ENCODE results near the gene REEP6. TPM values are rescaled to one million over a fixed set of nuclear protein-coding genes. Genes with fewer than 3 reads are reported as not detected.
"Not testable (repeated sequence)": the region's sequence is repeated elsewhere in the genome, so short reads cannot be mapped to it uniquely, and the experiment has no call there.

The REEP6 gene
- total RNA-seq, 1 experiment from 2014 or later, result 0.79 TPM

GRCh38 chr19:1521636-1522035, 30.7 kb downstream of the REEP6 start:
- DNase-seq (ENCODE audit: extremely low read depth, low read depth), result no peak

- no peak for DNase-seq (ENCODE audit: extremely low read depth, low read depth)
These were observed 31.1 kb downstream of the REEP6 start for GRCh38 chr19:1522061-1522460.

GRCh38 chr19:1522838-1523237, 31.9 kb downstream of the REEP6 start:
- DNase-seq (ENCODE audit: extremely low read depth, low read depth), result no peak

GRCh38 chr19:1523412-1524286, 32.7 kb downstream of the REEP6 start, which contains the start of gene PLK5:
PLK5 (plus strand) TSS chr19:1524077; CDS start chr19:1526997, 2,920 bp downstream.
- DNase-seq (ENCODE audit: extremely low read depth, low read depth), result no peak

- DNase-seq (ENCODE audit: extremely low read depth, low read depth), result no peak
These were observed 33.4 kb downstream of the REEP6 start for GRCh38 chr19:1524287-1524971.

GRCh38 chr19:1524972-1525325, 34.0 kb downstream of the REEP6 start:
- DNase-seq (ENCODE audit: extremely low read depth, low read depth), result no peak

- DNase-seq (ENCODE audit: extremely low read depth, low read depth), result no peak
These were observed 34.4 kb downstream of the REEP6 start for GRCh38 chr19:1525343-1525742.

GRCh38 chr19:1526066-1526778, 35.2 kb downstream of the REEP6 start:
- no peak for DNase-seq (ENCODE audit: extremely low read depth, low read depth)

GRCh38 chr19:1526979-1527649, 36.1 kb downstream of the REEP6 start:
- DNase-seq (ENCODE audit: extremely low read depth, low read depth), result no peak

GRCh38 chr19:1527650-1528309, 36.8 kb downstream of the REEP6 start:
- DNase-seq (ENCODE audit: extremely low read depth, low read depth), result no peak

GRCh38 chr19:1528596-1529429, 37.8 kb downstream of the REEP6 start:
- DNase-seq (ENCODE audit: extremely low read depth, low read depth), result no peak

GRCh38 chr19:1529430-1529816, 38.4 kb downstream of the REEP6 start:
- no peak for DNase-seq (ENCODE audit: extremely low read depth, low read depth)

GRCh38 chr19:1530856-1531255, 39.9 kb downstream of the REEP6 start:
- DNase-seq (ENCODE audit: extremely low read depth, low read depth), result not testable (repeated sequence)

GRCh38 chr19:1531587-1531986, 40.6 kb downstream of the REEP6 start:
- DNase-seq (ENCODE audit: extremely low read depth, low read depth), result no peak

GRCh38 chr19:1532003-1532402, 41.0 kb downstream of the REEP6 start:
- DNase-seq (ENCODE audit: extremely low read depth, low read depth), result no peak

GRCh38 chr19:1533510-1534150, 42.6 kb downstream of the REEP6 start:
- no peak for DNase-seq (ENCODE audit: extremely low read depth, low read depth)

GRCh38 chr19:1534972-1535371, 44.0 kb downstream of the REEP6 start:
- DNase-seq (ENCODE audit: extremely low read depth, low read depth), result no peak

- not testable (repeated sequence) for DNase-seq (ENCODE audit: extremely low read depth, low read depth)
These were observed 44.7 kb downstream of the REEP6 start for GRCh38 chr19:1535699-1536098.

- no peak for DNase-seq (ENCODE audit: extremely low read depth, low read depth)
These were observed 48.0 kb downstream of the REEP6 start for GRCh38 chr19:1538978-1539377.

Data from NCI-H460 (cell line).